Activated T-helper 17 cell treated with anti-CD3 and anti-CD28 coated beads, Interleukin-2, amount 50 U/mL, for 72 hours (primary cell): Measurements from ENCODE around the gene VGF. TPM values are rescaled to one million over a fixed set of nuclear protein-coding genes. Genes with fewer than 3 reads are reported as not detected.

ENCODE experiments used
- ATAC-seq: fragments of 150-1000 bp; cut with Tn5 transposase; replicated peaks from 2 replicates; pipeline ENCODE4 v1.10.0; 2021; ENCODE audit warnings: mild to moderate bottlenecking, moderate library complexity
- H3K27ac Mint-ChIP-seq: one replicate; pipeline ENCODE4 v1.8.0; 2022; ENCODE audit warnings: mixed read lengths
- H3K27me3 Mint-ChIP-seq: one replicate; pipeline ENCODE4 v1.8.0; 2022; ENCODE audit warnings: mixed read lengths
- H3K36me3 Mint-ChIP-seq: one replicate; pipeline ENCODE4 v1.8.0; 2022; ENCODE audit warnings: low read depth, mild to moderate bottlenecking, mixed read lengths
- H3K4me1 Mint-ChIP-seq: one replicate; pipeline ENCODE4 v1.8.0; 2022; ENCODE audit warnings: mixed read lengths
- H3K4me3 Mint-ChIP-seq: one replicate; pipeline ENCODE4 v1.8.0; 2022; ENCODE audit warnings: mild to moderate bottlenecking, mixed read lengths
- H3K9me3 Mint-ChIP-seq: one replicate; pipeline ENCODE4 v1.8.0; 2022; ENCODE audit warnings: mixed read lengths
- total RNA-seq, 2 donors: library from RNA; stranded (reverse); gene quantifications; one replicate each; pipeline ENCODE4 v1.2.3, GENCODE V29; 2022

Gene VGF
- total RNA-seq, 2 donors from 2014 or later, result 0.13 to 0.48 TPM

GRCh38 chr7:101164071-101164840 is 1.1 kb downstream of the VGF start:
- H3K27me3 Mint-ChIP-seq, result peaks cover 34% of the 10 kb centered on the region
- ATAC-seq, result no peak
- peak overlapping the region; percentile 91 for H3K4me3 Mint-ChIP-seq
- H3K36me3 Mint-ChIP-seq, result peaks cover 42% of the 10 kb centered on the region
- no peaks in the 10 kb centered on the region for H3K9me3 Mint-ChIP-seq
- H3K27ac Mint-ChIP-seq, result no peak overlapping the region
- H3K4me1 Mint-ChIP-seq, result peaks cover 28% of the 10 kb centered on the region

- ATAC-seq, result peak; percentile 3
- H3K36me3 Mint-ChIP-seq, result peaks cover 50% of the 10 kb centered on the region
- H3K27me3 Mint-ChIP-seq, result peaks cover 29% of the 10 kb centered on the region
- H3K27ac Mint-ChIP-seq, result no peak overlapping the region
- H3K4me3 Mint-ChIP-seq, result peak overlapping the region; percentile 65
- H3K9me3 Mint-ChIP-seq, result no peaks in the 10 kb centered on the region
- peaks cover 23% of the 10 kb centered on the region for H3K4me1 Mint-ChIP-seq
Measured at GRCh38 chr7:101163279-101164070, 1.9 kb downstream of the VGF start.

GRCh38 chr7:101162551-101163278 is 2.7 kb downstream of the VGF start:
- Mint-ChIP-seq H3K36me3 (peaks cover 57% of the 10 kb centered on the region), H3K4me3 (peak overlapping the region; percentile 65), H3K27ac (no peak overlapping the region), H3K27me3 (peaks cover 23% of the 10 kb centered on the region), H3K4me1 (peaks cover 18% of the 10 kb centered on the region), H3K9me3 (no peaks in the 10 kb centered on the region)
- ATAC-seq, result peak; percentile 4

- Mint-ChIP-seq H3K27me3 (peaks cover 15% of the 10 kb centered on the region), H3K36me3 (peaks cover 66% of the 10 kb centered on the region), H3K9me3 (no peaks in the 10 kb centered on the region), H3K27ac (no peak overlapping the region), H3K4me1 (peaks cover 11% of the 10 kb centered on the region), H3K4me3 (peak overlapping the region; percentile 65)
- ATAC-seq, result no peak
Measured at GRCh38 chr7:101161692-101162471, 3.5 kb downstream of the VGF start.

- Mint-ChIP-seq H3K4me1 (peaks cover 6% of the 10 kb centered on the region), H3K27ac (no peak overlapping the region), H3K9me3 (no peaks in the 10 kb centered on the region), H3K36me3 (peaks cover 73% of the 10 kb centered on the region), H3K27me3 (peaks cover 10% of the 10 kb centered on the region), H3K4me3 (no peak overlapping the region)
- ATAC-seq, result no peak
Measured at GRCh38 chr7:101160910-101161309, 4.5 kb downstream of the VGF start.

- Mint-ChIP-seq H3K27ac (no peak overlapping the region), H3K4me3 (no peak overlapping the region), H3K27me3 (peaks cover 5% of the 10 kb centered on the region), H3K36me3 (peaks cover 64% of the 10 kb centered on the region), H3K4me1 (peaks cover 7% of the 10 kb centered on the region), H3K9me3 (no peaks in the 10 kb centered on the region)
- ATAC-seq, result no peak
Measured at GRCh38 chr7:101159696-101160674, 5.4 kb downstream of the VGF start.

- peaks cover 12% of the 10 kb centered on the region for H3K4me1 Mint-ChIP-seq
- H3K36me3 Mint-ChIP-seq, result peaks cover 56% of the 10 kb centered on the region
- no peaks in the 10 kb centered on the region for H3K9me3 Mint-ChIP-seq
- no peak overlapping the region for H3K27ac Mint-ChIP-seq
- peaks cover 5% of the 10 kb centered on the region for H3K27me3 Mint-ChIP-seq
- H3K4me3 Mint-ChIP-seq, result no peak overlapping the region
- ATAC-seq, result no peak
Measured at GRCh38 chr7:101156866-101157589, 8.3 kb downstream of the VGF start.

GRCh38 chr7:101156277-101156676 is 9.1 kb downstream of the VGF start:
- Mint-ChIP-seq H3K36me3 (peaks cover 51% of the 10 kb centered on the region), H3K4me3 (no peak overlapping the region), H3K27ac (no peak overlapping the region), H3K27me3 (peaks cover 2% of the 10 kb centered on the region), H3K9me3 (no peaks in the 10 kb centered on the region), H3K4me1 (peaks cover 12% of the 10 kb centered on the region)
- ATAC-seq, result no peak

GRCh38 chr7:101155303-101155702 is 10.1 kb downstream of the VGF start:
- H3K36me3 Mint-ChIP-seq, result peaks cover 41% of the 10 kb centered on the region
- H3K27ac Mint-ChIP-seq, result peak overlapping the region; percentile 59
- no peak for ATAC-seq
- peaks cover 12% of the 10 kb centered on the region for H3K4me1 Mint-ChIP-seq
- H3K27me3 Mint-ChIP-seq, result no peaks in the 10 kb centered on the region
- H3K9me3 Mint-ChIP-seq, result no peaks in the 10 kb centered on the region
- H3K4me3 Mint-ChIP-seq, result peak overlapping the region; percentile 78

GRCh38 chr7:101154693-101155102 is 10.7 kb downstream of the VGF start:
- peaks cover 35% of the 10 kb centered on the region for H3K36me3 Mint-ChIP-seq
- peak overlapping the region; percentile 59 for H3K27ac Mint-ChIP-seq
- ATAC-seq, result peak; percentile 32
- H3K4me3 Mint-ChIP-seq, result peak overlapping the region; percentile 78
- no peaks in the 10 kb centered on the region for H3K9me3 Mint-ChIP-seq
- H3K27me3 Mint-ChIP-seq, result peaks cover 2% of the 10 kb centered on the region
- peaks cover 12% of the 10 kb centered on the region for H3K4me1 Mint-ChIP-seq

GRCh38 chr7:101153969-101154692 is 11.2 kb downstream of the VGF start, which contains the start of gene AP1S1:
Gene AP1S1 (plus strand): TSS chr7:101154476. CDS start chr7:101154515, 39 bp downstream.
- Mint-ChIP-seq H3K4me1 (peaks cover 12% of the 10 kb centered on the region), H3K27me3 (peaks cover 7% of the 10 kb centered on the region), H3K9me3 (no peaks in the 10 kb centered on the region), H3K4me3 (peak within 1 kb of the TSS; percentile 78), H3K27ac (peak within 1 kb of the TSS; percentile 88), H3K36me3 (peaks cover 30% of the 10 kb centered on the region)
- peak; percentile 93 for ATAC-seq
